Mammary epithelial cell (primary cell): ENCODE results near the gene PLOD2.

Experiments
- CTCF ChIP-seq, 2 donors: IDR thresholded peaks in 1 of 2; conservative IDR thresholded peaks in 1 of 2; 2 replicates each; pipeline ENCODE4 v1.5.1; 2011 to 2012; ENCODE audit warnings: inconsistent platforms in 2 of 2, low read length in 2 of 2, mild to moderate bottlenecking in 2 of 2, control low read depth in 1 of 2, low read depth in 1 of 2; ENCODE audit not compliant: insufficient read depth in 1 of 2; ENCODE audit errors: extremely low read depth in 1 of 2
- EZH2 ChIP-seq: IDR thresholded peaks from 2 replicates; pipeline ENCODE4 v1.6.1; 2012; ENCODE audit warnings: low read length, inconsistent platforms, borderline replicate concordance

DNA sequence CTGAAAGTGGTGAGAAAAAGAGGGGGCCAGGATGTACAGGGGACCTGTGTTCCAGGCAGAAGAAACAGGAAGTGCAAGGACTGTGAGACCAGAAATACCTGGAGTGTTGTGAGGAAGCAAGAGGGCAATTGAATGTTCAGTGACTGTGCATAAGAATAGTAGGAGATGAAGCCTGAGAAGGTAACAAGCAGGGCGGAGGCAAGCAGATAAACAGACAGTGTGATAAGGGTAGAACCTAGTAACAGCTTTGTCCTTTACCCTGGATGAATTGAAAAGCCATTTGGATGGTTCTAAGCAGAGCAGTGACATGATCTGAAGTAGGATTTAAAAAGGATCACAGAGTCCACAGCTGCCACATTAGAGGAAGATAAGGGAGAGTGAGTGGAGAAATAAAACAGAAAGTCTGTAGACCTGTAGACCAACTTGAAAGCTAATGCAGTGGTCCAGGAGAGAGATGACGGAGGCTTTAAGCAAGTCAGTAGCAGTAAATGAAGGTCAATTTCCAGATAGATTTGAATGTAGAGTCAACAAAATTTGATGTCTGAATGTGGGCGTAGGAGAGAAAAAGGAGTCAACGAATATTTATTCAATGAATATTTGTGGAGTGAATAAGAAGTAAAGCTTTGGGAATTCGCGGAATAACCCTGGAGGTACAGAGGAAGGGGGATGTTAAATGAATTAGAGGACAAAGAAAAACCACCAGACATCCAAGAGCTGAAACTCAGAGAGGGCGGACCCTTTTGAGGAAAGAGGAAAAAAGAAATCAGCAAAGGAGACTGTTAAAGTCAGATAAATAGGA is 4.2 kb upstream of the PLOD2 start:
- no peak for TF ChIP-seq CTCF (conservative IDR thresholded peaks at IDR 0.05 in 1 of 2, IDR thresholded peaks at IDR 0.05 in 1 of 2; ENCODE audit: extremely low read depth in 1 of 2, insufficient read depth in 1 of 2, low read depth in 1 of 2, low read length in 2 of 2)
- TF ChIP-seq EZH2, result no peak
